GM13977 (cell line): Measurements from ENCODE around the gene TGM6.
A peak's percentile ranks its signal among the peaks of the same experiment; 100 is the strongest.

Experiments used
- DNase-seq: peaks from one replicate; pipeline ENCODE4 v3.0.0; 2012; ENCODE audit warnings: low spot score
- CTCF ChIP-seq: IDR thresholded peaks from 2 replicates; pipeline ENCODE4 v1.5.1; 2012; ENCODE audit warnings: mild to moderate bottlenecking, control low read depth; ENCODE audit not compliant: insufficient read depth; ENCODE audit errors: extremely low read depth, missing control alignments
- in situ Hi-C: fragments of 300-500 bp; cut with MboI; formaldehyde crosslinking; loops from one replicate; pipeline ENCODE4 v1.12.0; 2022; ENCODE audit warnings: low sequenced_read_pairs, low pct_unique_long_range_greater_than_20kb, mixed read lengths, inconsistent platforms; ENCODE audit not compliant: unreplicated experiment

TGM6 gene

GRCh38 chr20:2430538-2430937 is 49.8 kb downstream of the TGM6 start:
- TF ChIP-seq CTCF: no peak
- in situ Hi-C loops: no loop called here

GRCh38 chr20:2431185-2431584 is 50.5 kb downstream of the TGM6 start:
- no peak for DNase-seq
- TF ChIP-seq CTCF: no peak
- in situ Hi-C loops: no loop called here

More at GRCh38 chr20:2430538-2430937, 49.8 kb downstream of the TGM6 start:
- no peak for DNase-seq

- no peak for DNase-seq
- in situ Hi-C loops: no loop called here
- no peak for TF ChIP-seq CTCF
These were observed 66.1 kb downstream of the TGM6 start for GRCh38 chr20:2446845-2447244.

GRCh38 chr20:2449386-2449785 is 68.7 kb downstream of the TGM6 start:
- TF ChIP-seq CTCF: no peak
- DNase-seq: no peak
- in situ Hi-C loops: no loop called here

GRCh38 chr20:2451422-2451821 is 70.7 kb downstream of the TGM6 start:
- TF ChIP-seq CTCF: no peak
- no peak for DNase-seq
- in situ Hi-C loops: no loop called here

- DNase-seq: peak; percentile 55
- in situ Hi-C loops: no loop called here
- peak; percentile 85 for TF ChIP-seq CTCF
These were observed 71.4 kb downstream of the TGM6 start for GRCh38 chr20:2451939-2452732.
